Epidermal melanocyte (primary cell): ENCODE results near the gene WDR6.

Source experiments
- DNase-seq: peaks from one replicate; pipeline ENCODE4 v3.0.0; 2011; ENCODE audit warnings: low spot score; ENCODE audit not compliant: insufficient read length

Gene WDR6, protein sequence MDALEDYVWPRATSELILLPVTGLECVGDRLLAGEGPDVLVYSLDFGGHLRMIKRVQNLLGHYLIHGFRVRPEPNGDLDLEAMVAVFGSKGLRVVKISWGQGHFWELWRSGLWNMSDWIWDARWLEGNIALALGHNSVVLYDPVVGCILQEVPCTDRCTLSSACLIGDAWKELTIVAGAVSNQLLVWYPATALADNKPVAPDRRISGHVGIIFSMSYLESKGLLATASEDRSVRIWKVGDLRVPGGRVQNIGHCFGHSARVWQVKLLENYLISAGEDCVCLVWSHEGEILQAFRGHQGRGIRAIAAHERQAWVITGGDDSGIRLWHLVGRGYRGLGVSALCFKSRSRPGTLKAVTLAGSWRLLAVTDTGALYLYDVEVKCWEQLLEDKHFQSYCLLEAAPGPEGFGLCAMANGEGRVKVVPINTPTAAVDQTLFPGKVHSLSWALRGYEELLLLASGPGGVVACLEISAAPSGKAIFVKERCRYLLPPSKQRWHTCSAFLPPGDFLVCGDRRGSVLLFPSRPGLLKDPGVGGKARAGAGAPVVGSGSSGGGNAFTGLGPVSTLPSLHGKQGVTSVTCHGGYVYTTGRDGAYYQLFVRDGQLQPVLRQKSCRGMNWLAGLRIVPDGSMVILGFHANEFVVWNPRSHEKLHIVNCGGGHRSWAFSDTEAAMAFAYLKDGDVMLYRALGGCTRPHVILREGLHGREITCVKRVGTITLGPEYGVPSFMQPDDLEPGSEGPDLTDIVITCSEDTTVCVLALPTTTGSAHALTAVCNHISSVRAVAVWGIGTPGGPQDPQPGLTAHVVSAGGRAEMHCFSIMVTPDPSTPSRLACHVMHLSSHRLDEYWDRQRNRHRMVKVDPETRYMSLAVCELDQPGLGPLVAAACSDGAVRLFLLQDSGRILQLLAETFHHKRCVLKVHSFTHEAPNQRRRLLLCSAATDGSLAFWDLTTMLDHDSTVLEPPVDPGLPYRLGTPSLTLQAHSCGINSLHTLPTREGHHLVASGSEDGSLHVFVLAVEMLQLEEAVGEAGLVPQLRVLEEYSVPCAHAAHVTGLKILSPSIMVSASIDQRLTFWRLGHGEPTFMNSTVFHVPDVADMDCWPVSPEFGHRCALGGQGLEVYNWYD

DNA sequence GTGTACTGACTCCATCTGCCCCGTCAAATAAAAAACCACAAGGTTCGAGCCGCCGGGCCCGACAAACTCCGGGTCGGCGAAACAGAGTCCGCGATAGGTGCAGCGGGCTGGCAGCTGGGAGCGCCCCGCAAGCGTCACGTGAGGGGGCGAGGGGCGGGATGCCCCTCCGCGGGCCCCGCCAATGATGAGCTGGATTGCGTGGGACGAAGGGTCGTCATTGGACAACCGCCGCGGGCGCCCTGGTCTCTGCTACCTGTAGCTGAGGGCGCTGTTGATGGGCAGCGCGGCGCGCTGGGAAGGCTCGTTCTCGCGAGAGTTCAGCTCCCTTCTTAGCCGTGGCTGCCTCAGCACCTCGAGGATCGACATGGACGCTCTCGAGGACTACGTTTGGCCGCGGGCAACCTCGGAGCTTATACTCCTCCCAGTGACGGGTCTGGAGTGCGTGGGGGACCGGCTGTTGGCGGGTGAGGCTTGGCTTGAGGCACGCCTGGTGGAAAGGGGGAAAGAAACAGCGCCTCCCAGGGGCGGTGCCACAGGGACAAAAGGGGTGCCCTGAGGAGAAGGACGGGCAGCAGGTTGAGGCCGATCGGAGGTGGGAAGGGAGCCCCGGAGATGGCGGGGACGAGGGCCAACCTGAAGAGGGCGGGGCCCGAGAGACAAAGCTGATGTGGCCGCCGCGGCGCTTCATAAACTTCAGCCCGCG lies at the start of gene WDR6:
TSS of gene WDR6 (plus strand) at position 324 of the 703 bp plus-strand sequence. CDS start at position 365, 41 bp downstream.
- peak; percentile 88 for DNase-seq

DNA sequence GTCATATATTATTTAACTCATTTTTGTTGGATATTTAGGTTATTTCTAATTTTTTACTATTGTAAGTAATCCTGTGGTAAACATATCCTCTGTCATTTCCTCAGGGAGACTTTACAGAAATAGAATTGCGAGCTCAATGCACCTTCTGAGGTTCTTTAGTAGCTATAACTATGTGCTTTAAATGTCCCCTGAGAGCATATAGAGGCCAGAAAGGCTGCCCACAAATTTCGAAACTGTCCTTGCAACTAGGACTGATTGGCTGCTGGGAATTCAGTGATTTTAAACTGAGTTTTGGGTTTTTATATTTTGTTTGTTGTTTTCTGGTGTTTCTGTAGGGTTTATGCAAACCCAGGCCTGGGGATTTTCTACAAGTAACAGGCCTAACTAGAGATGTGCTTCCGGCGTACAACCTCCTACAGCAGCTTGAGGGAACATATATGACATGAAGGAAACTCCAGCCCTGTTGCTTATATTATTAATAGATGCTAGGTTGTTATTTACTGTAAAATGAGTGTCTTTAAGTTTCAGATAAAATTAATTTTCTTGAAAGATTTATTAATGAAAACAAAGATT lies 46.3 kb upstream of the WDR6 start:
- DNase-seq: no peak

DNA sequence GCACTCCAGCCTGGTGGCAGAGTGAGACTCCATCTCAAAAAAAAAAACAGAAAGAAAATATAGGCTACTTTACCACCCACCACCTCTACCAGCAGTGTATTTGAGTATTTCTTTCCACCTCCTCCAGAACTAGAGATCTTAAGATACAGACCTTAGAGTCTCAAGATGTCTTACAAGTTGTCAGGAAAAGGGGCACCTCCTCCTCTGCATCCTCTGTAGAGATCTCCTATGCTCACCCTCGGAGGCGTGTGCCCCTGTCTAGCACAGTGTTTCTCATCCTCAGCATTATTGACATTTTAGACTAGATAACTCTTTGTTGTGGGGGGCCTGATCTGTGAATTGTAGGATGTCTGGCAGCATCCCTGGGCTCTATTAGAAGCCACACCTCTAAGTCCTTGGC lies 44.9 kb upstream of the WDR6 start:
- DNase-seq: no peak

DNA sequence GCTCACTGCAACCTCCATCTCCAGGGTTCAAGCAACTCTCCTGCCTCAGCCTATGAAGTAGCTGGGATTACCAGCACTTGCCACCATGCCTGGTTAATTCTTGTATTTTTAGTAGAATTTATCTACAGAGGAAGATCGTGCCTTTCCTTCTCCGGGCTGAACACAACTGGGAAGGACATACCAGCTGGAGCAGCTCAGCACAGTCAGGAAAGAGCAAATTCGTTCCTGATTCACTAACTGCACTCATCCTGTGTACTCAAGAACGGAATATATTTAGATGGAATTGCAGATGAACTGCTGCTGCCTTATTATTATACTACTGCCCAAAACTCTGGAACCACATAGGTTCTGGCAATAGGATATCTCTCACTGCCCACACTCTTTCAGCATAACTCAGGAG lies 44.3 kb upstream of the WDR6 start:
- no peak for DNase-seq

DNA sequence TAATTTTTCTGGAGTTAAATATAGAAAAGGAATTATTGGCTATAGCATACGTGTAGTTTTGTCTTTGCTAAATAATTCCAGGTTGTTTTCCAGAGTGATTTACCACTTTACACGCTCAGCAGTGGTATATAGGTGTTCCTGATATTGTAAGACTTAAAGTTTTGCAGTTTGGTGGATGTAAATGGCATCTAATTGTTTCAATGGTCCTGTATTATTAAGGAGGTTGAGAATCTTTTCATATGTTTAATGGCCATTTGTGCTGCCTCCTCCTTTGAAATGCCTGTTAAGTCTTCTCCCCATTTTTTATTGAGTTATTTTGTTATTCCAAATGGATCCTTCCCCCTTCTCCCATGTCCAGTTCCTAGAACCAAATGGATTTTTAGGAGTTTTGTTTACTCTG lies 43.6 kb upstream of the WDR6 start:
- no peak for DNase-seq

DNA sequence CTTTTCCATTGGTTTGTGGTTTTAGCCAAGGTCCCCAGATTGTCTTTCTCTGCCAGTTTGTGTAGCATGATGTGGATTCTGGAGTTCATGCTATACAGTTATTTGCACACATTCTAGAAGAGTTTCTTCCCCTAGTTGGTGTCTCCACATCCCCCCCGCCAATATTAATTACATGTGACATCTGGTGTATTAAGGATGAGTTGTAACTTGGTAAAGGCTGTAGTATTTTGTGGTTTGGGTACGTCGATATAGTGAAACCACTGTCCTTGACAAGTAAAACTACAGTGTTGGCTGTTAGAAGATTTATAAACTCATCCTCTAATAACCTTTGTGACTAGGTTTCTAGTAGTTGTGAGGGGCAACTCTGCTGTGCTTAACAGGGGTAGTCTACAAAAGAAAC lies 40.8 kb upstream of the WDR6 start:
- DNase-seq: no peak

DNA sequence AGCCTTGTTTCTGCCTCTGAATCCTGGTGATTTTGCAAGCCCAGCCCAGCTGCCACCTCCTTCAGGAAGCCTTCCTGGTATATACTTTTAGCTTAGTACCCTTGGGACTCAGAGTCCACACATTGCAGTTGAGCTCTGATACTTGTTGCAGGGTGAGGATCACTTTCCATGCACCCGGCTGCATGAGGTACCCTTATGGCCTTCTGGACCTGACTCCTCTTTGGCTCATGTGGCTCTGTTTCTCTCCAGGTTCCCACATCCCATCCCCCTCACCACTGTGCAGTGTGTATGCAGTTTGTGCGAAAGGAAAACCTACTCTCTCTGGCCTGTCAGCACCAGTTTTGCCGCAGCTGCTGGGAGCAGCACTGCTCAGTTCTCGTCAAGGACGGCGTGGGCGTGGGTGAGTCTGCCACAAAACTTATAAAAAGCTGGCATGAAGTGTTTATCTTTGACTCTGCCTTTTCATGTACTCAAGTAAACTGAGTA lies 40.3 kb upstream of the WDR6 start:
- DNase-seq: no peak

DNA sequence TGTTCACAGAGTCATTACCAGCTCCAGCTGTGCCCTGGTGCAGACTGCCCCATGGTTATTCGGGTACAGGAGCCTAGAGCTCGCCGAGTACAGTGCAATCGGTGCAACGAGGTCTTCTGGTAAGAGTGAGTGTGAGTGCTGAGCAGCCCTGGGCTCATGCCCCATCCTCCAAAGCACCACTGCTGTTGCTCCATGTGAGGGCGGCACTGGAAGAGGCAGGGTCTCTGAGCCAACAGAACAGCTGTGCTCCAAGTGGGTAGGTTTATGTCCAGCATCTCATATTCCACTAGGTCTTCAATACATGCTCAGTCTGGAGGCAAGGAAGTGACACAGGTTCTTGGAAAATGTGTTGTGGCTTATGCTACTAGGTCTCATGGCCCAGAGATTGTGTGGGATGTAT lies 36.6 kb upstream of the WDR6 start:
- no peak for DNase-seq

DNA sequence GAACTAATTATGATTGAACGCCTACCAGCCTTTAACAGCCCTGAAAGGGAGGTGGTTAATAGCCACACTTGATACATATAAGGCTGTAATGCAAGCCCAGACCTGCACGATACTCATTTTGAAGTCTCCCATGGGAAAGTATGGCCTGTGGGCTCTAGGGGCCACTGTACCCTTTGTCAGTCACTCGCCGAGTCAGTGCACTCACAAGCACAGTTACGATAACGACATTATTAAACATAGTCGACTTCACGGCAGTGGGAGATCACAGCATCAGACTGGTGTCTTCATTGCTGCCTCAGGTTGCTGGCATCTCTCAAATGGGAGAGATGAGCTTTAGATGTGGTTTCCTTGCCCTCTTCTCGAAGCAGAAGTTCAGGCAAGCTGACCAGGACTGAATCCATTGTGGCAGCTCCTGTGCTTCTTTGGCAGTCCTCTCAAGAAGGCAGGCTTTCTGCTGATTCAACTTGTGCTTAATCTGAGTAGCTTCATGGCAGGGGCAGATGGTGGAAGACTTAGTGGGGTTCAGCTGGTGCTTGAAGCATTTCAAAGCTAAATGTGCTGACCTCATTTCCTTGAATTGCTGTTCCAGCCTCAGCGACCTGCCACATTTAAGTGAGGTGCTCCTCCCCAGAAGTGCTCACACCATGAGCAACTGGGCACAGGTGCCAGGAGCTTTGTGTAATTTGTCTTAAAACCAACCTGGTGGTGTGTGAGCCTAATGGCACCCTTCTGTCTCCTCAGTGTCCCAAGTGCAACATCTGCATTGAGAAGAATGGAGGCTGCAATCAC lies 32.9 kb upstream of the WDR6 start:
- no peak for DNase-seq

DNA sequence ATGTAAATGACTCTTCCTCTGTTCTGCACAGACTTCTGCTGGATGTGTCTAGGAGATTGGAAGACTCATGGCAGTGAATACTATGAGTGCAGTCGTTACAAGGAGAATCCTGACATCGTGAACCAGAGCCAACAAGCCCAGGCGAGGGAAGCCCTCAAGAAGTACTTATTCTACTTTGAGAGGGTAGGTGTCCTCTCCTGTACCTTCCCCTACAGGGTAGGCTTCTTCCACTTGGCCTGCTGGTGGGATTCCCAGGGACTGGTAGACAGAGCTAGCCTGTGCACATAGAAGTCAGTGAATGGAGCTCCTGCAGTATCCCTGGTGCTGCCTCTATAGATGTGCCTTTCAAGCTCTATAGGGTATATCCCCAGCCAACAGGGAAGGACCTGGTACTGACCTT lies 27.7 kb upstream of the WDR6 start:
- DNase-seq: no peak

DNA sequence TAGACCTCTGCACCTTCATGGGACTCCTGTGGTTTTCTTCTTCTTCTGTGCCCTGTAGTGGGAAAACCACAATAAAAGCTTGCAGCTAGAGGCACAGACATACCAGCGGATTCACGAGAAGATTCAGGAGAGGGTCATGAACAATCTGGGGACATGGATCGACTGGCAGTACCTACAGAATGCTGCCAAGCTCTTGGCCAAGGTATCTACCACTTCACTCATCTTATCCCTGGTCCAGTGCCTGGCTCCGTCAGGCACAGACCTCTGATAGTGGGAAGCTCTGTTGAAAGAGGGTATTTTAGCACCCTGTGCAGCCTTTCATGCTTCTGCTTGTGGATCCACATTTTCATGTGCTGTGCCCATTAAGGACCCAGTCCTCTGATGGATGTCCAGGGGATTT lies 26.9 kb upstream of the WDR6 start:
- no peak for DNase-seq

DNA sequence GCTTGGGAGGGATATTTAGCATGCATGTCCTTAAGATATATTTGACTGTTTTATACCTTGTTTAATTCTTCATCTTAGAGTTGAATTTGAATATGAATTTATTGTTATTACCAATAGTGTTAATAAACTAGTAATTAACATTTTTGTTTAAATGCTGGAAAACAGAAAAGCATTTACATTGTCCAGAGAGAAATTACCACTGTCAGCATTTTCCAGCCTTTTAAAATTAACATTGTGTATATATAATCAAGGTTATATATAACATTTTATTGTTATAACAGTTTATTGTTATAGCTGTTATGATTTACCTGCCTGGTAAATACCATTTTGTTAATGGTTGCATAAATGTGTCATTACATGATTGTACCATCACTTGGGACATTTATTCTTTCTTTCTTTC lies 25.2 kb upstream of the WDR6 start:
- no peak for DNase-seq

DNA sequence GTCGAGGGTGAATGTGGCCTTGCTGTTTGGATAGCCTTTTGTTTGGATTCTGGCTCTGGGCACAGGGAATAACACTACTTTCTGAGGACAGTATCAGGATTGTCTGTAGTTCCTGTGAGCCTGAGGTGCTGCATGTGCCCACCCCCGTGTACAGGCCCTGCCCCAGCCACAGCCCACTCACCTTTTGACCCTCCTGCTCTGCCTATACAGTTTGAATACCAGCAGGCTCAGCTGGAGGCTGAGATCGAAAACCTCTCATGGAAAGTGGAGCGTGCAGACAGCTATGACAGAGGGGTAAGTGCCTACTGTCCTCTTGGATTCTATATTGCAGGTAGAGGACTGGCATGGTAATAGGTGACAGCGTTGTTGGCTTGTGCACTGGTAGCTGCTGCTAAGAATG lies 24.5 kb upstream of the WDR6 start:
- DNase-seq: no peak

DNA sequence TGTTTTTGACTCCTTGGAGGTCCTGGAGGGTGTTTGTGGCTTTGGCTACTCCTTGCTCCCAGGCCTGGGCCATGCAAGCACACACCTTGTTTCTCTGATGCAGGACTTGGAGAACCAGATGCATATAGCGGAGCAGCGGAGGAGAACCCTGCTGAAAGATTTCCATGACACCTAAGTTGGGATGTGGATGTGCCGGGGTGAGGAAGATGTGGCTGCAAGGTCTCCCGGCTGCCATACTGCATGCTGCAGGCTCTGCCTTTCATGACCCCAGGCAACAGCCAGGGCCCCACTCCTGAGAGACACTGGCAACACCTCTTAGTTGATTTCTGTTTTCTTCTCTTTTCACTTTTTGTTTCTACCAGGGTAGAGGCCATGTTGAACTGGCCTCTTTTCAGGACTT lies 24.1 kb upstream of the WDR6 start:
- no peak for DNase-seq

DNA sequence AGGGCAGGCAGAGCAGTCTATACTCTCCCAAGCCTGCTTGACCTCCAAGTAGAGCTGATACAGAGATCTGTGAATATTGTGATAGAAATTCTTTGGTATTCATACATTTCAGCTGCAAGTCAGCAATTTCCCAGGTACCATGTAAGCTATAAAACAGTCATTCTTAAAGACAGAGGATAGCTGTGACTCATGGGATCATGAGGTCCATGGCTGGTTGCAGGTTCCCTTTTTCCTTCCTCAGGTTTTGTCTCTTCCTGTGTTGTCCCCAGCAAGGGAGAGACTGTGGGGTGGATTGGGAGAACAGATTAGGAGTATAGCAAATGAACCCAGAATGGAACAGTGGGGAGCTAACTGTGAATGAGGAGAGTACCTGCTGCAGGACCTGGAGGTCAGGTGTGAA lies 22.5 kb upstream of the WDR6 start:
- DNase-seq: no peak

DNA sequence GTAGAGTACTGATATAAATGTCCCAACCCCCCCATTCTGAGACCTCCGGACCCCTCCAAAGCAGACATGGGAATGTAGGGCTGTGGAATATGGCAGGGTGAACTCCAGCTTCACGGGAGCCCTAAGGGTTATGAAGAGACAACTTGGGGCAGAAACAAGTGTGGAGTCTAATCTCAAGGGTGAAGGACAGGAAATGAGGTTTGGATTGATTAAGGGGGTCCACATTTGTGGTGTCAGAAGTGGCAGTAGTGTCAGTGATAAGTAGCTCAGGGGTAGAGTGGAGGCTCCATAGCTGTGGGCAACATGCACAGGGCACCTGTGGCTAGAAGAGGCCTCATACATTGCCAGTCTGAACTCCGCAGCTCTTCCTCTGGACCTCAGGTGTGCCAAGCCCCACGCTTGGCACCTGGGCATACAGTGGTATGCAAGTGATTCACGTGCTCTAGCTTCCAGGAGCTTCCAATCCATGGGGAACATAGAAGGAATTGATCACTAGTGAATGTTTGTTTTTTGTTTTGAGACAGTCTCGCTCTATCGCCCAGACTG lies 21.3 kb upstream of the WDR6 start:
- no peak for DNase-seq

DNA sequence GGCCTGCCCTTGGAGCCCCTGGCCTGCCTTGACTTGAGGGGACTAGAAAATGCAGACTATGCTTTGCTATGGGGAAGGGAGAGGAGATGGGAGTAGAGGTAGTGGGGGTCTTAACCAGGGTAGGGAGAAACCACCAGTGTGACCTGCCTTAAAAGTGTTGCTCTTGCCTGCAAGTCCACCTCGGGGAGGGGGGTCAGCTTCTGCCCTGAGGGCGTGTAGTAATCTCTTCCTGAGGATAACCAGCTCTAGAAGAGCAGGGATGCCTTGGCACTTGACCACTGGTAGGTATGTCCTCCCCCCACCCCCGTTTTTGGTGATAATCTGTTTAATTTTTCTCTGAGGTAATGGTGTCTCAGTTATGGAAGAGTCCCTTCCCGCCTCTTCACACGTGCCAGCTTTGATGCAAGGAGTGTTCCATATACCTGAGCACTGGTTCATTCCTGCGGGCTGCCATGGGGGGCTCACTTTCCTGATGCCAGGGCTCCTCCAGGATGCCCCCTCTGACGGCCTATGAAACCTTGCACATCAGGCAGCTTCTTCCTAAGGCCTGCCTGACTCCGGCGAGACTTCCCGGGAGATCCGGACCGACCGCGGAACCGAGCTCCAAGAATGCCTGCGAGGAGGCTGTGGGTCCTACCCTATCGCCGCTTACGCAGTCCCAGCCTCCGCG lies 17.9 kb upstream of the WDR6 start:
- DNase-seq: no peak

DNA sequence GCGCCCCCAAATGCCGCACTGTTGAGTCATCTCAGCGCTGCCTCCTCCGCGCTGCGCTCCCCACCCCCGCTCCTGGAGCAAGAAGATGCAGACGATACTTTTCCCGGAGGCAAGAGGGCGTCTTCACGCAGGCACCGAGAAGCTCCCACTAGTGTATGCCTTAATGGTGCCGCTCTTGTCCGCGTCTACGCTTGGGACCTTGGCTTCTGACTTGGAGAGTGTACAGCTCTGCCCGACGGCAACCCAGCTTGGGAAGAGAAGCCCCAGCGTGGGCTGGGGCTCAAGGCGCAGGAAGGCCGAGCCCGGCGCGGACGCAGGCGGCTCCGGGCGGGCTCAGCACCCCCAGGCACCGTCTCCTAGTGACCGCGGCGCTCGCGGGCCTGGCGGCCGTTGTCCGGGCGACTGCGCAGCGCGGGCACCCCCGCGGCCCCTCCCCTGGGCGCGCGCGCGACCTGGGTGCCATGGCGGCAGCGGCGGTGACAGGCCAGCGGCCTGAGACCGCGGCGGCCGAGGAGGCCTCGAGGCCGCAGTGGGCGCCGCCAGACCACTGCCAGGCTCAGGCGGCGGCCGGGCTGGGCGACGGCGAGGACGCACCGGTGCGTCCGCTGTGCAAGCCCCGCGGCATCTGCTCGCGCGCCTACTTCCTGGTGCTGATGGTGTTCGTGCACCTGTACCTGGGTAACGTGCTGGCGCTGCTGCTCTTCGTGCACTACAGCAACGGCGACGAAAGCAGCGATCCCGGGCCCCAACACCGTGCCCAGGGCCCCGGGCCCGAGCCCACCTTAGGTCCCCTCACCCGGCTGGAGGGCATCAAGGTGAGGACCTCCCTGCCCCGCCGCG lies 17.2 kb upstream of the WDR6 start, which contains the start of gene P4HTM:
TSS of gene P4HTM (plus strand) at position 446 of the 840 bp plus-strand sequence. CDS start at position 462, 16 bp downstream.
- peak; percentile 54 for DNase-seq
